ENCODE measurements around the gene COX7A2.

The COX7A2 gene

DNA sequence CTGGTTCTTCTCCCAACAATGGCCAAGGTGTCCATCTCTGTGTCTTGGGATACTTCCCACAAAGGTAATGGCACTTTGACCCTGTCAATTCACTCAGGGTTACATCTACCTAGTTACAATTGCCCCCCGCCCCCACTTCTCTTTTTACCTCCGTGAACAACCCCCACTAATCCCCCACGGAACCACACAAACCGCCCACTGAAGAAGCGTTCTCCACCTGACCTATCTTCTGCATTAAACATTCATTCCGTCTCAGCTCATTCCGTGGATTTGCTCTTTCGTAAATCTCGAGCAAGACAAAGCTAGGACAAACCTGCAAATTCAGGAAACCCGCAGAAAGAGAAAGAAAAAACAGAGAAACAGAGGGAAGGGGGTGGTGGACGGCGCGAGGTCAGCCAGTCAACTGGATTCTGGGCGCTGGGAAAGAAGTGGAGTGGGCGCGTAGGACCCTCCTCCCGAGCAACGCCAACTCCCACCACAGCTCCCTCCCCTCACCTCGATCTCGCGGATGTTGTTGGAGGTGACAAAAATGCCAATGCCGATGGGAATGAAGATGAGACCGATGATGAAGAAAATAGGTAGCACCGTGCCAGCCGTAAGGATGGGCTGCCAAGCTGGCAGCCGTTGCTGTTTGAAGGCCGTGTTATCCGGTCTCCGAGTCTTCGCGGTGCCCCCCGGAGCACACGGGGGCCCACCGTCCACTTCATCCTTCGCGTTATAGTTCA, 40.5 kb upstream of the COX7A2 start:
- Histone ChIP-seq H3K4me1 (ENCODE audit: control insufficient read depth, insufficient read depth, low read length, poor library complexity, severe bottlenecking) (peaks cover 7% of the 10 kb centered on the region), H3K4me3 (ENCODE audit: extremely low read depth, insufficient read depth, low read length, poor library complexity, severe bottlenecking) (peak overlapping the region; percentile 92), H3K9me3 (ENCODE audit: control insufficient read depth, low read length) (no peaks in the 10 kb centered on the region), H3K36me3 (ENCODE audit: control insufficient read depth, insufficient read depth, low read length) (no peaks in the 10 kb centered on the region), H3K27ac (ENCODE audit: low read depth, low read length, severe bottlenecking) (peak overlapping the region; percentile 78)
- 1% methylated on average over 15 to 18 of the region's 36 CpGs for WGBS, 2 experiments (ENCODE audit: insufficient coverage in 2 of 2)

DNA sequence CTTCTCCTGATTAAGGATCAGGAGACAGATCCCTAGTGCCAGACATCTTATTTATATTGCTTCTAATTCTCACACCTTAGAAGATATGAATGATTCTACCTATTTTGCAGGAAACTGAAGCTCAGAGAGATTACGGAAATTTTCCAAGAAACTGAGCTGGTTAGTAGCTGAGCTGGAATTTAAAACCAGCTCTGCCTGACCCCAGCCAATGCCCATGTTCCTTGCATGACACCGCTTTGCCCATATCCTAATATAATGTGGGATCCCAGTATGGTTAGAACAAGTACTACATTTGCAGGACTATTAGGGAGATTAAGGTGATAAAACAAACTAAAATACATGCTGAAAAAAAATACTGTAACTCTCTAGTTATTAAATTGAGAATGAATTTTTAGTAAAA, 39.1 kb upstream of the COX7A2 start:
- no peaks in the 10 kb centered on the region for H3K9me3 ChIP-seq (ENCODE audit: control insufficient read depth, low read length)
- H3K36me3 ChIP-seq (ENCODE audit: control insufficient read depth, insufficient read depth, low read length): no peaks in the 10 kb centered on the region
- 60 to 88% methylated on average over 1 of the region's 2 CpGs for WGBS, 2 experiments (ENCODE audit: insufficient coverage in 2 of 2)
- H3K27ac ChIP-seq (ENCODE audit: low read depth, low read length, severe bottlenecking): no peak overlapping the region
- peaks cover 7% of the 10 kb centered on the region for H3K4me1 ChIP-seq (ENCODE audit: control insufficient read depth, insufficient read depth, low read length, poor library complexity, severe bottlenecking)
- H3K4me3 ChIP-seq (ENCODE audit: extremely low read depth, insufficient read depth, low read length, poor library complexity, severe bottlenecking): peak overlapping the region; percentile 92

DNA sequence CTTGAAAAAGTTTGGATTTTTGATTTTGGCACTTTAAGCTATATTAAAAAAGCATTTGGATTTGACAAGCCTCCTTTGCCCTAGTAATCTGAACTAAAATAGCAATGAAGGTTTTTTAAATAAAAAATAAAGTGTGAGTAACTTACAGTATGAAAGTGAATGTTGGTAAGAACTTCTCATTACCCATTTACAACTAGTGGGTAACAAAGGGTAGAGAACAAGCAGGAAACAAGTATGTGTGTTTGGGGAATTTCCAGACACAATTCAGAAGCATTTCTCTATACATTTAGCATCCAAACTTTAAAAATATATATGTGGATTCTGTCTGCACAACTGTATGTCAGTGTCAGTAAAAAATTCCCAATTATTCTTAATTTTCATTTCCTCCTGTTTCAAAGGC, 38.1 kb upstream of the COX7A2 start:
- no peaks in the 10 kb centered on the region for H3K9me3 ChIP-seq (ENCODE audit: control insufficient read depth, low read length)
- no peak overlapping the region for H3K27ac ChIP-seq (ENCODE audit: low read depth, low read length, severe bottlenecking)
- no peaks in the 10 kb centered on the region for H3K36me3 ChIP-seq (ENCODE audit: control insufficient read depth, insufficient read depth, low read length)
- H3K4me1 ChIP-seq (ENCODE audit: control insufficient read depth, insufficient read depth, low read length, poor library complexity, severe bottlenecking): peaks cover 7% of the 10 kb centered on the region
- H3K4me3 ChIP-seq (ENCODE audit: extremely low read depth, insufficient read depth, low read length, poor library complexity, severe bottlenecking): peak overlapping the region; percentile 92

DNA sequence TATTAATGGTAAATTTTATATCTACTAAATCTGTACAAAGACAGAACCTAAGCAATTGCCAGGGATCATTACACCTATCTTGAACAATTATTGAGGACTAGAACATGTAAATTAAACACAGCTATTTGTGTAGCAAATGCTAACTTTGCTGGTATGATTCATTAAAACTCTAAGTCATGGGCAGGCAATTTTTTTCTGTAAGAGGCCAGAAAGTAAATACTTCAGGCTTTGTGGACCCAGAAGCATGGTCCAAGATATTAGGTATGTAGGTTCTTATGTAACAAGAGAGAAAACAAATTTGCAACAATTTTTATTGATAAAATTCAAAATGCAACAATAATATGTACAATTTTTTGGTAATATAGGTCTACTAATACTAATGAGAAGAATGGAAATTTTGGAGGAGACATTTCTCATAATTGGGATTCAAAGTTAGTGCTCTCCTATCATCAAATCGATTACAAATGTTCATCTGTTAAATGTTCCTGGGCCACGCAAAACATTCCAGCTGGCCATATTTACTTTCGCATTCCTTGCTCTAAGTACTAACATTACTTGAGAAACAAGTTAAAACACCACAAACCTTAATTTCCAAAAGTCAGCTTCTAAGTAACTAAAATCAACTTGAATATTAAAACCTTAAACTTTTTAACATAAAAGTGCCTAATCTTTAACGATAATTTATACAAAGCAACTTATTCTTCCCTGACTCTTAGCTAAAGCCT, 36.7 kb upstream of the COX7A2 start:
- H3K4me1 ChIP-seq (ENCODE audit: control insufficient read depth, insufficient read depth, low read length, poor library complexity, severe bottlenecking): peaks cover 7% of the 10 kb centered on the region
- H3K27ac ChIP-seq (ENCODE audit: low read depth, low read length, severe bottlenecking): no peak overlapping the region
- no peaks in the 10 kb centered on the region for H3K9me3 ChIP-seq (ENCODE audit: control insufficient read depth, low read length)
- peaks cover 12% of the 10 kb centered on the region for H3K36me3 ChIP-seq (ENCODE audit: control insufficient read depth, insufficient read depth, low read length)
- H3K4me3 ChIP-seq (ENCODE audit: extremely low read depth, insufficient read depth, low read length, poor library complexity, severe bottlenecking): no peak overlapping the region
- 87 to 94% methylated on average over 3 of the region's 4 CpGs for WGBS, 2 experiments (ENCODE audit: insufficient coverage in 2 of 2)

DNA sequence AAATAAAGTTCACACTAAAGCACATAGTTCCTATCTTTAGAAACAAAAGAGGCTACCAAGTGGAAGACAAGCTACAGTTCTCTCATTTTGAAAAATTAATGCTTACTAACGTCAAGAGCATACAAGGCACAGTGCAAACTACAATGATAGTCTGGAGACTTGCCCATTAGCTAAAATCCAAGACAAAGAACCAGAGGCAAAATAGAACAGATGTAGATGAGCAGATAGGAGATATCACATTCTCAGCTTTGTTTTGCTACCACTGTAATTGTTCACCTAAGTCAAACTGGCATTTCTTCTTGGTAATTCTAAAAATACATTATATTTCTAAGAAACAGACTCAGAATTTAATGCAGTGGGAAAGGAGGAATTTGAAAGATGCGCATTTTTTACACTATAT, 35.8 kb upstream of the COX7A2 start:
- H3K36me3 ChIP-seq (ENCODE audit: control insufficient read depth, insufficient read depth, low read length): peaks cover 18% of the 10 kb centered on the region
- WGBS, 2 experiments (ENCODE audit: insufficient coverage in 2 of 2): 100% methylated on average over 1 of the region's 2 CpGs; no CpG with 5 or more reads in 1 of the 2 experiments

DNA sequence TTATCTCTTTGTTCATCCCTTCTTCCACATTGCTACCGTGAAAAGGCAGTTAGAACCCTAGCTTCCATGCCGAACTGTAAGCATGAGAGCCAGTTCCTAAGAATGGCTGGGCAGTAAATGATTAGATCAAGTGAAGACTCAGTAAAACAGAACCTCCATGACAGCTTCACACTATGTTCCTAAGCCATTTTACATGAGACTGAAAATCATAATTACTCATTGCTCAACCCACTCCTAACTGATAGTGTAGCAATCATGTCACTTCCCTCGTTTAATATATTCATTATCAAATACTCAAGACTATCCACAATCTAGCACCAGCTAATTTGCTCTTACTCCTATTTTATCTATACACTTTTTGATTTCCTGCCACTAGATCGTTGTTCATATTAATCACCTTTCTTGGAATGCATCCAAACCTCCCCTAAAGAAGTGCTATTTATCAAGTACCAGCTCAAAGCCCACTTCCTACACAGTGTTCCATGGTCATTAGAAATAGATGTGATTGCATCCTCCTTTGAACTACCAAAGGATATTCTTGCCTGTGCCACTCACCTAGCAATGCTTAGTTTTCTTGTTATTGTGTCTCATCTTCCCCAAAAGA, 35.0 kb upstream of the COX7A2 start:
- peaks cover 24% of the 10 kb centered on the region for H3K36me3 ChIP-seq (ENCODE audit: control insufficient read depth, insufficient read depth, low read length)
- H3K4me1 ChIP-seq (ENCODE audit: control insufficient read depth, insufficient read depth, low read length, poor library complexity, severe bottlenecking): peaks cover 7% of the 10 kb centered on the region
- WGBS, 2 experiments (ENCODE audit: insufficient coverage in 2 of 2): 92 to 100% methylated on average over 2 of the region's 4 CpGs
- no peak overlapping the region for H3K4me3 ChIP-seq (ENCODE audit: extremely low read depth, insufficient read depth, low read length, poor library complexity, severe bottlenecking)
- H3K27ac ChIP-seq (ENCODE audit: low read depth, low read length, severe bottlenecking): no peak overlapping the region
- no peaks in the 10 kb centered on the region for H3K9me3 ChIP-seq (ENCODE audit: control insufficient read depth, low read length)

More for the DNA sequence above, 35.8 kb upstream of the COX7A2 start:
- H3K9me3 ChIP-seq (ENCODE audit: control insufficient read depth, low read length): no peaks in the 10 kb centered on the region
- no peak overlapping the region for H3K4me3 ChIP-seq (ENCODE audit: extremely low read depth, insufficient read depth, low read length, poor library complexity, severe bottlenecking)
- H3K27ac ChIP-seq (ENCODE audit: low read depth, low read length, severe bottlenecking): no peak overlapping the region
- H3K4me1 ChIP-seq (ENCODE audit: control insufficient read depth, insufficient read depth, low read length, poor library complexity, severe bottlenecking): peaks cover 7% of the 10 kb centered on the region

DNA sequence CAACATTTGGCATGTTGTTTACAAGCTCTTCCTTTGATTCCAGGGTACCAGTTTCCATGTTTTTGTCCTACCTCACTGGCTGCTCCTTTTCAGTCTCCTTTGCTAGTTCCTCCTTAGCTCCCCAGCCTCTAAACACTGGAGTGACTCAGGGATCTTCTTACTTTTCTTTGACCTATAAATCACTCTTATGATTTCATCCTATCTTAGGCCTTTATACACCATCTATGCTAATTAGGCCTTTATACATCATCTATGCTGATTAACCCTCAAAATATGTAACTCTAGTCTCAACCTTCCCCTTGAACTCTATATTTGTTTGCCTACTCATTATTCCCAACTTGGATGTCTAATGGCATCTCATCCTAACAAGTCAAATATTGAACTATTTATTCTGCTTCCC, 31.5 kb upstream of the COX7A2 start:
- Histone ChIP-seq H3K36me3 (ENCODE audit: control insufficient read depth, insufficient read depth, low read length) (peaks cover 54% of the 10 kb centered on the region), H3K27ac (ENCODE audit: low read depth, low read length, severe bottlenecking) (no peak overlapping the region), H3K4me1 (ENCODE audit: control insufficient read depth, insufficient read depth, low read length, poor library complexity, severe bottlenecking) (no peaks in the 10 kb centered on the region), H3K9me3 (ENCODE audit: control insufficient read depth, low read length) (peaks cover 16% of the 10 kb centered on the region), H3K4me3 (ENCODE audit: extremely low read depth, insufficient read depth, low read length, poor library complexity, severe bottlenecking) (no peak overlapping the region)

DNA sequence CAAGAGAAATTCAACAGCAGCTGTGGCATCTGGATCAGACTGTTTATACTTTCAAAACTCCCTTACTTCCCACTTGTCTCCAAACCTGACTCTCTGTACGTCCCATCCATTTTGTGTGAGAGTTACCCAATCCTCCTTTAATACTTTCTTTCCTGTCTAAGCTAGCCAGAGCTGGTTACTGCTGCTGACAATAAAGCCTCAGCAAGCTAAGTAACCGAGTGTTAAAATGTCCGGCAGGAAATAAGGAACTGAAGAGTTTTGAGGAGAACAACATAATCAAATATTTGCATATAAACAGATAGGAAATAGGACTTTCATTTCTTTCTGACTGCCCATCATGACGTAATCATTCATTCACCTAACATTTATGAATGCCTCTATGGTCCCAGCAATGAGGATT, 29.4 kb upstream of the COX7A2 start:
- 86% methylated on average over 1 of the region's 4 CpGs; no CpG with 5 or more reads in 1 of the 2 experiments for WGBS, 2 experiments (ENCODE audit: insufficient coverage in 2 of 2)
- H3K4me3 ChIP-seq (ENCODE audit: extremely low read depth, insufficient read depth, low read length, poor library complexity, severe bottlenecking): no peak overlapping the region
- no peak overlapping the region for H3K27ac ChIP-seq (ENCODE audit: low read depth, low read length, severe bottlenecking)
- H3K4me1 ChIP-seq (ENCODE audit: control insufficient read depth, insufficient read depth, low read length, poor library complexity, severe bottlenecking): peaks cover 8% of the 10 kb centered on the region
- H3K9me3 ChIP-seq (ENCODE audit: control insufficient read depth, low read length): peaks cover 16% of the 10 kb centered on the region
- H3K36me3 ChIP-seq (ENCODE audit: control insufficient read depth, insufficient read depth, low read length): peaks cover 57% of the 10 kb centered on the region

DNA sequence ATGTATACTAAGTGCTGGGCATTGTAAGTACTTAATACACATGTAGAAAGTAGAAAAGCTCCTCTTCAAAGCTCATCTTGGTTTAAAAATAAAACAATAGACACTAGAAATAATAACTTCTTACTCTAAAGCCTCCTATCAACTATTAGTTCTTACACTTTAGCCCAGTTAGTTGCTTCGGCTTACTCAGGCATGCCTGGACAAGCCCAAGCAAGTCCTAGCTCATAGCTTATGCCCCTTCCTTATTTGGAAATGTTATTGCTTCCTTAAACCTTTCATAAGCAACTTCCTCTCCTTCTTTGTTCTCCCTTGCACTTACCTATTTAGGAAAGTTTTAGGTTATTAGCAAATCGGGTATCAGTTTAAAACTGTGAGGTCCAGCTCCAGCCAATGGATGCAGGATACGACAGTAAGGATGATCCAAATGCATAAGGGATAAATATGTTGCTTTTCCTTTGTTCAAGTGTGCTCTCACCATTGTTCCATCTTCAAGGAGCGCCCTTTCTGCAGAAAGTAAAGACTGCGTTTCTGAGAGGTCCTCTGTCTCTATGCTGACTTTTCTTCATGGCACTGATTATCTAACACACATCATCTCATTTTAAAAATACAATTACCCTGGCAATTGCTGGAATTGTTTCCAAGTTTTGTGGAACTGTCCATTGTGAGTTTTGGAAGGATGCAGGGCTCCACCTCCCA, 28.7 kb upstream of the COX7A2 start:
- peaks cover 16% of the 10 kb centered on the region for H3K9me3 ChIP-seq (ENCODE audit: control insufficient read depth, low read length)
- peak overlapping the region; percentile 43 for H3K27ac ChIP-seq (ENCODE audit: low read depth, low read length, severe bottlenecking)
- peaks cover 8% of the 10 kb centered on the region for H3K4me1 ChIP-seq (ENCODE audit: control insufficient read depth, insufficient read depth, low read length, poor library complexity, severe bottlenecking)
- no peak overlapping the region for H3K4me3 ChIP-seq (ENCODE audit: extremely low read depth, insufficient read depth, low read length, poor library complexity, severe bottlenecking)
- H3K36me3 ChIP-seq (ENCODE audit: control insufficient read depth, insufficient read depth, low read length): peaks cover 57% of the 10 kb centered on the region
- WGBS, 2 experiments (ENCODE audit: insufficient coverage in 2 of 2): 97 to 98% methylated on average over 4 of the region's 5 CpGs

DNA sequence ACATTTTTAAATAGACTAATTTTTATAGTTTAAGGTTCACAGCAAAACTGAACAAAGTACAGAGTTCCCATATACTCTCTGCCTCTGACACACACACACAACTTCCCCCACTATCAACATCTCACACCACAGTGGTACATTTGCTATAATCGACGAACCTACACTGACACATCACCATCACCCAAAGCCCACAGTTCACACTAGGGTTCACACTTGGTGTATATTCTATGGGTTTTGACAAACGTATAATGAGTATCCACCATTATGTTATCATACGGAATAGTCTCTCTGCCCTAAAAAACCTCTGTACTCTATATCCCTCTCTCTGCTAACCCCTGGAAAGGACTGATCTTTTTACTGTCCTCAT, 25.4 kb upstream of the COX7A2 start:
- no peak overlapping the region for H3K4me3 ChIP-seq (ENCODE audit: extremely low read depth, insufficient read depth, low read length, poor library complexity, severe bottlenecking)
- WGBS, 2 experiments (ENCODE audit: insufficient coverage in 2 of 2): 83 to 94% methylated on average over 2 of the region's 4 CpGs
- H3K4me1 ChIP-seq (ENCODE audit: control insufficient read depth, insufficient read depth, low read length, poor library complexity, severe bottlenecking): peaks cover 8% of the 10 kb centered on the region
- H3K9me3 ChIP-seq (ENCODE audit: control insufficient read depth, low read length): peaks cover 16% of the 10 kb centered on the region
- peaks cover 43% of the 10 kb centered on the region for H3K36me3 ChIP-seq (ENCODE audit: control insufficient read depth, insufficient read depth, low read length)
- H3K27ac ChIP-seq (ENCODE audit: low read depth, low read length, severe bottlenecking): no peak overlapping the region
